MM.1S (cell line): ENCODE results near the gene EVPL.

Source experiments
- CTCF ChIP-seq: fragments of 300-600 bp; sonication (generic); IDR thresholded peaks from 2 replicates; pipeline ENCODE4 v1.5.1; 2016; ENCODE audit warnings: antibody characterized with exemption, low read length, mixed read lengths
- EZH2 ChIP-seq: fragments of 300-600 bp; sonication (generic); optimal IDR thresholded peaks from 2 replicates; pipeline ENCODE3; 2017; ENCODE audit warnings: low read depth, mild to moderate bottlenecking, antibody characterized with exemption, low read length, mixed read lengths

GRCh38 chr17:75979705-75980187 lies 47.4 kb downstream of the EVPL start:
- no peak for TF ChIP-seq CTCF
- no peak for TF ChIP-seq EZH2
